K562 (cell line): Measurements from ENCODE around the gene NSMF. TPM values are rescaled to one million over a fixed set of nuclear protein-coding genes. Genes with fewer than 3 reads are reported as not detected.

Source experiments
- AFF1 ChIP-seq, 2 experiments: fragments of 450-650 bp; IDR thresholded peaks; 2 replicates each; pipeline ENCODE4 v1.6.1; 2018; ENCODE audit warnings: mild to moderate bottlenecking in 2 of 2, low read depth in 1 of 2; ENCODE audit not compliant: partially characterized antibody in 2 of 2
- AFF4 ChIP-seq: sonication (generic); formaldehyde crosslinking; IDR thresholded peaks from 2 replicates; pipeline ENCODE4 v1.8.0; 2023; ENCODE audit warnings: mild to moderate bottlenecking, missing genetic modification reagents
- BRD4 ChIP-seq: fragments of 200-600 bp; sonication (generic); IDR thresholded peaks from 2 replicates; pipeline ENCODE4 v1.6.1; 2017; ENCODE audit warnings: inconsistent platforms
- IRF9 ChIP-seq: fragments of 450-650 bp; IDR thresholded peaks from 2 replicates; pipeline ENCODE4 v1.6.1; 2016; ENCODE audit warnings: missing biosample characterization, missing genetic modification characterization
- MAFG ChIP-seq: fragments of 450-650 bp; conservative IDR thresholded peaks from 2 replicates; pipeline ENCODE4 v1.6.1; 2016; ENCODE audit warnings: missing genetic modification characterization, missing compliant biosample characterization
- NCOA1 ChIP-seq: fragments of 450-650 bp; IDR thresholded peaks from 2 replicates; pipeline ENCODE4 v1.6.1; 2016; ENCODE audit warnings: low read depth
- SOX6 ChIP-seq: fragments of 450-650 bp; IDR thresholded peaks from 2 replicates; pipeline ENCODE4 v1.6.1; 2014; ENCODE audit warnings: mild to moderate bottlenecking
- ZC3H11A ChIP-seq: IDR thresholded peaks from 2 replicates; pipeline ENCODE4 v1.6.1; 2012; ENCODE audit warnings: low read depth, low read length, improper control_type of control experiment
- ZNF263 ChIP-seq: sonication (generic); formaldehyde crosslinking; IDR thresholded peaks from 2 replicates; pipeline ENCODE4 v1.8.0; 2022; ENCODE audit warnings: mild to moderate bottlenecking, missing genetic modification reagents, borderline replicate concordance
- polyA plus RNA-seq, 8 experiments: library from polyadenylated mRNA; depleted of rRNA in 4 of 8; stranded (reverse) in 5 of 8; unstranded in 3 of 8; fragments of >200 nt; fragmentation: Nextera tagmentation in 2 of 8; fragmentation: Illumina TruSeq in 1 of 8; extraction: Ambion mirVana in 2 of 8; extraction: Trizol in 1 of 8; gene quantifications; 2 replicates each; pipeline versions ENCODE4 v1.2.1 to v1.2.3, GENCODE V29; 2011 to 2014; ENCODE audit warnings: inconsistent platforms in 1 of 8, missing spikeins in 1 of 8
- total RNA-seq, 7 experiments: library from RNA; depleted of rRNA in 6 of 7; stranded (reverse); fragments of >200 nt in 6 of 7; fragmentation: Illumina TruSeq in 2 of 7; extraction: Trizol in 2 of 7; gene quantifications; 2 replicates each; pipeline versions ENCODE4 v1.2.1 to v1.2.3, GENCODE V29; 2011 to 2021; ENCODE audit warnings: low replicate concordance in 1 of 7

NSMF gene
- total and polyA plus RNA-seq, 9 of the 15 experiments (the other 6 are each of a cell fraction or from before 2014, with no cell fraction given): 0.20 to 82.7 (median 29.3) TPM

GRCh38 chr9:137439158-137439714 is 19.9 kb downstream of the NSMF start (continued):
- TF ChIP-seq AFF4: no peak
- TF ChIP-seq ZNF263 (CRISPR knock-in tag): no peak
- no peak for TF ChIP-seq BRD4
- TF ChIP-seq SOX6: no peak
- TF ChIP-seq MAFG (tag): no peak
- TF ChIP-seq IRF9 (tag): no peak
- no peak for TF ChIP-seq AFF1 (IDR thresholded peaks at IDR 0.05; ENCODE audit: low read depth in 1 of 2, partially characterized antibody in 2 of 2)
- TF ChIP-seq NCOA1: no peak
- TF ChIP-seq ZC3H11A: no peak
